Measurements from ENCODE around the gene HMGCR.
"Not testable (repeated sequence)": the region's sequence is repeated elsewhere in the genome, so short reads cannot be mapped to it uniquely, and the experiment has no call there.

The HMGCR gene

GRCh38 chr5:75336615-75337336 is at the start of gene HMGCR:
Gene HMGCR, plus strand, starts transcription at chr5:75337220. Its CDS starts 5,386 bp downstream, at chr5:75342606.
- TF ChIP-seq CTCF (conservative IDR thresholded peaks at IDR 0.05; ENCODE audit: low read depth, low read length): no peak; the same call in 1 of the 2 replicates
- no peak within 1 kb of the TSS for H3K4me3 ChIP-seq (IDR thresholded peaks at IDR 0.05; ENCODE audit: insufficient read depth, low read depth, low read length)
- no peaks in the 10 kb centered on the region for H3K36me3 ChIP-seq (ENCODE audit: insufficient read depth)
- peak within 1 kb of the TSS; percentile 88 for H2AFZ ChIP-seq (ENCODE audit: low read depth)
- peak within 1 kb of the TSS; percentile 70 for H3K27ac ChIP-seq
- peaks cover 22% of the 10 kb centered on the region for H3K4me1 ChIP-seq (ENCODE audit: low read depth, poor library complexity, severe bottlenecking)
- peak within 1 kb of the TSS; percentile 64 for H3K9ac ChIP-seq
- H3K79me2 ChIP-seq (ENCODE audit: insufficient read depth, low read depth): peaks cover 44% of the 10 kb centered on the region
- no peaks in the 10 kb centered on the region; the same call in 1 of the 2 replicates for H4K20me1 ChIP-seq (ENCODE audit: insufficient read depth)
- H3K27me3 ChIP-seq (ENCODE audit: insufficient read depth, low read depth): no peaks in the 10 kb centered on the region
- H3K4me2 ChIP-seq: peak within 1 kb of the TSS; percentile 62

DNA sequence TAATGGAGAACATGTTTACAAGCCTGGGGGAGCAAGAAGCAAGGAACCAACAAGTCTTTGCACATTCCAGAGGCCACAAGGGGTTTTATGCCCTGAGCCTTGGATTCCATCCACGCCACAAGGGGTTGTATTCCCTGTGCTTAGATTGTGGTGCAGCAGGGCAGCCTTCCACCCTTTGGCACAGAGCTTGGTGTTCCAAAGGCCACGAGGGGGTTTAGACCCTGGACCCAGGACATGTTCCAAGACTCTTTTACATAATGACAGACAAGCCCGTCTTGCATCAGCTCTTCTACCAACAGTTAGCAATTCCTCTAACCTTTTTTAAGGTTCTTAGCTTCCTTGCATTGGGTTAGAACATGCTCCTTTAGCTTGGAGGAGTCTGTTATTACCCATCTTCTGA is 45.2 kb upstream of the HMGCR start:
- H3K4me3 ChIP-seq (IDR thresholded peaks at IDR 0.05; ENCODE audit: insufficient read depth, low read depth, low read length); H3K4me1 ChIP-seq (ENCODE audit: low read depth, poor library complexity, severe bottlenecking); H3K27ac ChIP-seq; H2AFZ ChIP-seq (ENCODE audit: low read depth); H3K27me3 ChIP-seq (ENCODE audit: insufficient read depth, low read depth); H3K79me2 ChIP-seq (ENCODE audit: insufficient read depth, low read depth); H3K36me3 ChIP-seq (ENCODE audit: insufficient read depth); H3K4me2 ChIP-seq; H3K9ac ChIP-seq; H4K20me1 ChIP-seq (ENCODE audit: insufficient read depth): not testable (repeated sequence)

GRCh38 chr5:75300084-75300483 is 36.9 kb upstream of the HMGCR start:
- Histone ChIP-seq H3K79me2 (ENCODE audit: insufficient read depth, low read depth) (no peaks in the 10 kb centered on the region), H3K36me3 (ENCODE audit: insufficient read depth) (no peaks in the 10 kb centered on the region), H3K4me1 (ENCODE audit: low read depth, poor library complexity, severe bottlenecking) (no peaks in the 10 kb centered on the region), H4K20me1 (ENCODE audit: insufficient read depth) (no peaks in the 10 kb centered on the region), H3K9ac (no peak overlapping the region), H2AFZ (ENCODE audit: low read depth) (no peak overlapping the region), H3K4me2 (no peak overlapping the region), H3K27ac (no peak overlapping the region), H3K4me3 (IDR thresholded peaks at IDR 0.05; ENCODE audit: insufficient read depth, low read depth, low read length) (no peak overlapping the region), H3K27me3 (ENCODE audit: insufficient read depth, low read depth) (no peaks in the 10 kb centered on the region)
- no peak for TF ChIP-seq CTCF (conservative IDR thresholded peaks at IDR 0.05; ENCODE audit: low read depth, low read length)

DNA sequence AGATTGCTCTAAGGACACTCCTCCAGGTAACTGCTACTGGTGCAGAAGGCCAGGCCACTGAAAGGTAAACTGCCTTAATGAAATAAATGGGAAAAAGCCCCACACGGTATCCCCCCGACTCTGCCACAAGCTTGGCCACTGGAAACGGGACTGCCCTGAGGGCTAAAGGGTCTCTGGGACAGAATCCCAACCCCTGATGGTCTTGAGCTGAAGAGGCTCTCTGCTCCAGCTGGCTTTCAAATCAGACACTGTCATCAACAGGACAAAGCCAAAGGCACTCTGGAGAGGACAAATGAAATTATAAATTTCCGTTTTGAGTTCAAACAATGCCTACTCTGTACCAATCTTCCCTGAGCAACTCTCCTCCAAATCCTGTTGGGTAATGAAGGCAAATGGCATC is 33.6 kb upstream of the HMGCR start:
- Histone ChIP-seq H3K27me3 (ENCODE audit: insufficient read depth, low read depth) (no peaks in the 10 kb centered on the region), H3K9ac (no peak overlapping the region), H3K4me1 (ENCODE audit: low read depth, poor library complexity, severe bottlenecking) (no peaks in the 10 kb centered on the region), H2AFZ (ENCODE audit: low read depth) (no peak overlapping the region), H3K4me2 (no peak overlapping the region), H4K20me1 (ENCODE audit: insufficient read depth) (no peaks in the 10 kb centered on the region), H3K36me3 (ENCODE audit: insufficient read depth) (no peaks in the 10 kb centered on the region), H3K4me3 (IDR thresholded peaks at IDR 0.05; ENCODE audit: insufficient read depth, low read depth, low read length) (no peak overlapping the region), H3K79me2 (ENCODE audit: insufficient read depth, low read depth) (no peaks in the 10 kb centered on the region), H3K27ac (no peak overlapping the region)
- TF ChIP-seq CTCF (conservative IDR thresholded peaks at IDR 0.05; ENCODE audit: low read depth, low read length): no peak

DNA sequence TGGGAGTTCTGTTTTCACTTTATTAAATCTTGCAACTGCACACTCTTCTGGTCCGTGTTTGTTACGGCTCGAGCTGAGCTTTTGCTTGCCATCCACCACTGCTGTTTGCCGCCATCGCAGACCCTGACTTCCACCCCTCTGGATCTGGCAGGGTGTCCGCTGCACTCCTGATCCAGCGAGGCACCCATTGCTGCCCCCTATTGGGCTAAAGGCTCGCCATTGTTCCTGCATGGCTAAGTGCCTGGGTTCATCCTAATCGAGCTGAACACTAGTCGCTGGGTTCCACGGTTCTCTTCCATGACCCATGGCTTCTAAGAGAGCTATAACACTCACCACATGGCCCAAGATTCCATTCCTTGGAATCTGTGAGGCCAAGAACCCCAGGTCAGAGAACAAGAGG is 32.5 kb upstream of the HMGCR start:
- not testable (repeated sequence) for H3K27me3 ChIP-seq (ENCODE audit: insufficient read depth, low read depth); H3K4me3 ChIP-seq (IDR thresholded peaks at IDR 0.05; ENCODE audit: insufficient read depth, low read depth, low read length); H4K20me1 ChIP-seq (ENCODE audit: insufficient read depth); H3K4me1 ChIP-seq (ENCODE audit: low read depth, poor library complexity, severe bottlenecking); H3K4me2 ChIP-seq; H3K36me3 ChIP-seq (ENCODE audit: insufficient read depth); H3K9ac ChIP-seq; H3K79me2 ChIP-seq (ENCODE audit: insufficient read depth, low read depth); H3K27ac ChIP-seq; H2AFZ ChIP-seq (ENCODE audit: low read depth)
